Mucosa of rectum (tissue), 2 donors: ENCODE results near the gene SETD6.
"Not testable (repeated sequence)": the region's sequence is repeated elsewhere in the genome, so short reads cannot be mapped to it uniquely, and the experiment has no call there.

Source experiments
- H3K27ac ChIP-seq, 2 donors: one replicate each; pipeline ENCODE4 v1.7.0; 2013; ENCODE audit warnings: inconsistent platforms in 2 of 2, low read depth in 2 of 2, low read length in 2 of 2
- H3K27me3 ChIP-seq, 2 donors: one replicate each; pipeline ENCODE4 v1.7.0; 2013; ENCODE audit warnings: low read length in 2 of 2; ENCODE audit not compliant: control insufficient read depth in 2 of 2, insufficient read depth in 2 of 2
- H3K36me3 ChIP-seq, 2 donors: one replicate each; pipeline ENCODE4 v1.7.0; 2013; ENCODE audit warnings: low read length in 2 of 2; ENCODE audit not compliant: control insufficient read depth in 2 of 2, insufficient read depth in 2 of 2
- H3K4me1 ChIP-seq, 2 donors: one replicate each; pipeline ENCODE4 v1.7.0; 2013; ENCODE audit warnings: low read length in 2 of 2, mild to moderate bottlenecking in 1 of 2; ENCODE audit not compliant: control insufficient read depth in 2 of 2, insufficient read depth in 2 of 2
- H3K4me3 ChIP-seq, 2 donors: one replicate each; pipeline ENCODE4 v1.7.0; 2013; ENCODE audit warnings: low read length in 2 of 2
- H3K9ac ChIP-seq, 2 donors: one replicate each; pipeline ENCODE4 v1.7.0; 2013; ENCODE audit warnings: low read length in 2 of 2, low read depth in 1 of 2, mild to moderate bottlenecking in 1 of 2
- H3K9me3 ChIP-seq, 2 donors: one replicate each; pipeline ENCODE4 v1.7.0; 2013; ENCODE audit warnings: low read length in 2 of 2; ENCODE audit not compliant: control insufficient read depth in 2 of 2
- donor health status: healthy.
- donor health status: Normal muscosa, but diverticular disease.

The SETD6 gene

GRCh38 chr16:58478427-58478826, 36.9 kb upstream of the SETD6 start:
- no peak overlapping the region for H3K4me3 ChIP-seq
- no peak overlapping the region for H3K27ac ChIP-seq
- no peaks in the 10 kb centered on the region for H3K9me3 ChIP-seq
- H3K9ac ChIP-seq = no peak overlapping the region
- H3K4me1 ChIP-seq = no peaks in the 10 kb centered on the region
- H3K36me3 ChIP-seq = no peaks in the 10 kb centered on the region
- peaks cover 3 to 5% of the 10 kb centered on the region in 2 donors for H3K27me3 ChIP-seq

- Histone ChIP-seq H3K4me1 (no peaks in the 10 kb centered on the region), H3K36me3 (no peaks in the 10 kb centered on the region), H3K27ac (no peak overlapping the region), H3K27me3 (peaks cover 0 to 2% of the 10 kb centered on the region in 2 donors), H3K9me3 (no peaks in the 10 kb centered on the region), H3K4me3 (no peak overlapping the region), H3K9ac (no peak overlapping the region)
Measured at GRCh38 chr16:58481226-58481869, 34.0 kb upstream of the SETD6 start.

DNA sequence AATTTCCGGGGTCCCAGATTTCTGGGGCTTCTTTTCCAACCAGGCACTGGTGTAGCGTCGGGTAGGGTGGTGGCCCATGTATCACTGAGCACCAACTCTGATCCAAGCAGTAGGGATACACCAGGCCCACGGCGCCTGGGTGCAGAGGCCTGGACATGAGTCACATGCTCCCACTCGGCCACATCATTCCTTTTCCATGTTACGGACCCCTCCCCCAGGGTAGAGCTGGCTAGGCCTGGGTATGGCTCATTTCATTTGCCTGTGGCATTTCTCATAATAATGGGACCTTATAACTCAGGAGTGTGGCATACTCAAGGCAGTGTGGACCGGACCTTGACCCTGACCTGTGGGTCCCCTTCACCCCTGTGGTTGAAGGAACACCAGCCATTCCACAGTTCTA, 33.4 kb upstream of the SETD6 start:
- Histone ChIP-seq H3K4me1 (no peaks in the 10 kb centered on the region), H3K27ac (no peak overlapping the region), H3K4me3 (no peak overlapping the region), H3K9ac (no peak overlapping the region), H3K9me3 (no peaks in the 10 kb centered on the region), H3K27me3 (peaks cover 0 to 2% of the 10 kb centered on the region in 2 donors), H3K36me3 (no peaks in the 10 kb centered on the region)

GRCh38 chr16:58485184-58485887, 30.0 kb upstream of the SETD6 start:
- H3K9me3 ChIP-seq = no peaks in the 10 kb centered on the region
- H3K9ac ChIP-seq = no peak overlapping the region
- no peak overlapping the region for H3K4me3 ChIP-seq
- H3K27ac ChIP-seq = no peak overlapping the region
- H3K27me3 ChIP-seq = peaks cover 0 to 2% of the 10 kb centered on the region in 2 donors
- H3K4me1 ChIP-seq = peaks cover 0 to 2% of the 10 kb centered on the region in 2 donors
- no peaks in the 10 kb centered on the region for H3K36me3 ChIP-seq

- H3K27ac ChIP-seq = no peak overlapping the region
- peaks cover 0 to 2% of the 10 kb centered on the region in 2 donors for H3K4me1 ChIP-seq
- no peak overlapping the region for H3K9ac ChIP-seq
- no peaks in the 10 kb centered on the region for H3K36me3 ChIP-seq
- H3K27me3 ChIP-seq = no peaks in the 10 kb centered on the region
- H3K4me3 ChIP-seq = peak overlapping the region in 1 of 2 donors; percentile 23
- no peaks in the 10 kb centered on the region for H3K9me3 ChIP-seq
Measured at GRCh38 chr16:58487566-58488351, 27.6 kb upstream of the SETD6 start.

- Histone ChIP-seq H3K27me3 (no peaks in the 10 kb centered on the region), H3K9me3 (no peaks in the 10 kb centered on the region), H3K4me3 (no peak overlapping the region), H3K36me3 (no peaks in the 10 kb centered on the region), H3K9ac (no peak overlapping the region), H3K4me1 (peaks cover 0 to 2% of the 10 kb centered on the region in 2 donors), H3K27ac (no peak overlapping the region)
Measured at GRCh38 chr16:58488531-58488930, 26.8 kb upstream of the SETD6 start.

DNA sequence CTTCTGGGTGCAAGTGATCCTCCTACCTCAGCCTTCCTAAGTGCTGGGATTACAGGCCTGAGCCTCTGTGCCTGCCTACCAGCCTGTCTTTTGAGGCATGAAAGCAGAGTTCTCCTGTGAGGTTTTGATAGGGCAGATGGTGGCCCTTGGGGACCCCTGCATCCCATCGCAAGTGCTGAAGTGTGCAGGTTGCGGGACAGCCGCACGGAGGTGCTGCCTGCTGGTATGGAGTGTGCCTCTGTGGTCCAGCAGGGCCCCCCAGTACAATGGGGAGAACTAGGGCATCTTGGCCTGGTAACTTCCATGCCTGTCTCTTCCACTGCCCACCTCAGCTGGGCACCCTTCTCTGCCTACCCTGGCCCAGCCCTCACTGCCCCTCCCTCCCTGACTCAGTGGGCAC, 25.3 kb upstream of the SETD6 start:
- Histone ChIP-seq H3K36me3 (no peaks in the 10 kb centered on the region), H3K4me3 (no peak overlapping the region), H3K27me3 (no peaks in the 10 kb centered on the region), H3K4me1 (peaks cover 0 to 2% of the 10 kb centered on the region in 2 donors), H3K9me3 (no peaks in the 10 kb centered on the region), H3K9ac (no peak overlapping the region), H3K27ac (no peak overlapping the region)

DNA sequence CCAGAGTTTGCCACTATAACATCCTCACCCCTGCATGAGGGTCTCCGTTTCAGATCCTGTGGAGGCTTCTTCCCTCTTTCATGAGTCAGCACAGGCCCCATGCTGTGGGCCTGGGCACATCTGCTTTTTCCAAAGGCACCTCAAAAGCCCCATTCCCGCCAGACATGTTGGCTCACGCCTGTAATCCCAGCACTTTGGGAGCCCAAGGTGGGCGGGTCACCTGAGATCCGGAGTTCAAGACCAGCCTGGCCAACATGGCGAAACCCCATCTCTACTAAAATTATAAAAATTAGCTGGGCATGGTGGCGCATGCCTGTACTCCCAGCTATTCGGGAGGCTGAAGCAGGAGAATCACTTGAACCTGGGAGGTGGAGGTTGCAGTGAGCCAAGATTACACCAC, 24.8 kb upstream of the SETD6 start:
- H3K9ac ChIP-seq, H3K9me3 ChIP-seq, H3K4me1 ChIP-seq, H3K4me3 ChIP-seq, H3K27me3 ChIP-seq, H3K36me3 ChIP-seq, H3K27ac ChIP-seq: not testable (repeated sequence)

GRCh38 chr16:58492066-58492465, 23.3 kb upstream of the SETD6 start:
- Histone ChIP-seq H3K27ac (no peak overlapping the region), H3K36me3 (no peaks in the 10 kb centered on the region), H3K27me3 (no peaks in the 10 kb centered on the region), H3K4me1 (peaks cover 0 to 2% of the 10 kb centered on the region in 2 donors), H3K4me3 (no peak overlapping the region), H3K9ac (no peak overlapping the region), H3K9me3 (no peaks in the 10 kb centered on the region)

DNA sequence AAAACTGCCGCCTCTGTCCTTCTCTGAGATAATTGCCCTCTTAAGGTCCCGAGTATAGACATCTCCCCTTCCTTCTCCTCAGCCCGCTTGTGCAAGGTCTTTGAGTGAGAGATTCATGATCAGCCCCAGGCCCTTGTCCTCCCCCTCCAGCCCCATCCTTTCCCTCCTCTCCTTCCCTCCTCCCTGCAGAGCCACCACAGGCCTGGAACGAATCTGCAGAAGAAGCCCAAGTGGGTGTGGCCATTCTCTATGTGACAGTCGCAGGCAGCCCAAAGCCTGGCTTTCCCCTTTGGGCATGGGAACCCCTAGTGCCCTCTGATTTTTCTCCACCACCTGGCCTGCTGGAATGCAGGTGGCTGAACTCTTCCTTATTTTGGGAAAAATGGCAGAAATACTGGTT, 22.6 kb upstream of the SETD6 start:
- Histone ChIP-seq H3K27ac (no peak overlapping the region), H3K4me3 (no peak overlapping the region), H3K36me3 (no peaks in the 10 kb centered on the region), H3K4me1 (no peaks in the 10 kb centered on the region), H3K9me3 (no peaks in the 10 kb centered on the region), H3K9ac (no peak overlapping the region), H3K27me3 (no peaks in the 10 kb centered on the region)
